ENCODE data around the gene SHANK2. TPM values are rescaled to one million over a fixed set of nuclear protein-coding genes. Genes with fewer than 3 reads are reported as not detected.

The SHANK2 gene
- total and polyA plus RNA-seq, 10 of the 15 experiments (the other 5 are each of a cell fraction or from before 2014, with no cell fraction given): 0.01 to 0.31 (median 0.10) TPM; not detected in 5

DNA sequence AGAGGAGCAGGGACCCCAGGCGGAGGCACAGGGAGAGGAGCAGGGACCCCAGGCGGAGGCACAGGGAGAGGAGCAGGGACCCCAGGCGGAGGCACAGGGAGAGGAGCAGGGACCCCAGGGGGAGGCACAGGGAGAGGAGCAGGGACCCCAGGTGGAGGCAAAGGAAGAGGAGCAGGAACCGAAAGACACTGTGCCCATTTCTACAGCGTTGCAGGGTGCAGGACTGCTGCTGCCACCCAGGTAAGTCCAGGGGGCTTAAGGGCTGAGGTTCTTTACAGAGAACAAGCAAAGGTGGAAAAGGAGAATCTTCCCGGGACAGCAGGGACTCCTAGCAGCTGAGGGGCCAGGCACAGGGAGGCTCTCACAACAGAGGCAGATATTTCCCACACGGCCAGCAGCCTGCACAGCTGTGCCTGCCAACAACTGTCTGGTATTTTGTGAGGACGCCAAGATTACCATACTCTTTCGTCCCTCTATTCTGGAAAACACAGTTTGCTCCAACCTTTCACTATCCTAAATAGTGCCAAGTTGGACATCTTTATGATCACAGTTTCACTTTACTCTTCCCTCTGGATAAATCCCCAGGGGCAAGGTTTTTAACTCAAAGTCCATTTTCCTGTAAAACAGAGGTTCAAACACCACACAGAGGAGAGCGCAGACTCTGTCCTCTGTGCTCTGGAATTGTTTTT lies 39.4 kb downstream of the SHANK2 start:
- no peak overlapping the region for H3K9ac ChIP-seq (ENCODE audit: control insufficient read depth, insufficient read depth, low read length)
- H3K36me3 ChIP-seq (ENCODE audit: control insufficient read depth in 2 of 2, insufficient read depth in 2 of 2, low read length in 1 of 2): no peaks in the 10 kb centered on the region
- in situ Hi-C loops (cut with MboI): no loop called here
- no peak overlapping the region for H3K27ac ChIP-seq (ENCODE audit: control insufficient read depth, insufficient read depth)
- FAIRE-seq (no peak), ATAC-seq (no peak), DNase-seq (ENCODE audit: low read depth, low spot score) (no peak)
- RAD21 ChIA-PET (ENCODE audit: unreplicated experiment): no interaction called here
- POLR2A ChIA-PET: no interaction called here
- TF ChIP-seq SUZ12 (IDR thresholded peaks at IDR 0.05; ENCODE audit: unreplicated experiment) (no peak), NFYA (IDR thresholded peaks at IDR 0.05; ENCODE audit: borderline replicate concordance, low read depth, low read length) (no peak), IKZF1 (conservative IDR thresholded peaks at IDR 0.05) (no peak), IKZF2 (IDR thresholded peaks at IDR 0.05) (no peak), ZNF274 (IDR thresholded peaks at IDR 0.05; ENCODE audit: insufficient read depth, insufficient read length) (no peak), NBN (IDR thresholded peaks at IDR 0.05) (no peak), CHD2 (IDR thresholded peaks at IDR 0.05; ENCODE audit: borderline replicate concordance, low read depth, low read length) (no peak), ZSCAN29 (IDR thresholded peaks at IDR 0.05) (no peak), SIN3A (IDR thresholded peaks at IDR 0.05; ENCODE audit: low read depth, low read length) (no peak), TCF12 (IDR thresholded peaks at IDR 0.05; ENCODE audit: low read depth, low read length) (no peak), NR2C1 (IDR thresholded peaks at IDR 0.05) (no peak), PML (IDR thresholded peaks at IDR 0.05; ENCODE audit: low read length) (no peak), CBX3 (IDR thresholded peaks at IDR 0.05; ENCODE audit: borderline replicate concordance, low read depth) (no peak), EP300 (IDR thresholded peaks at IDR 0.05; ENCODE audit: borderline replicate concordance in 1 of 2, control insufficient read depth in 1 of 2, low read depth in 2 of 2, low read length in 2 of 2) (no peak), SP1 (IDR thresholded peaks at IDR 0.05; ENCODE audit: low read depth, low read length) (no peak)
- TF ChIP-seq, protein P1, sequence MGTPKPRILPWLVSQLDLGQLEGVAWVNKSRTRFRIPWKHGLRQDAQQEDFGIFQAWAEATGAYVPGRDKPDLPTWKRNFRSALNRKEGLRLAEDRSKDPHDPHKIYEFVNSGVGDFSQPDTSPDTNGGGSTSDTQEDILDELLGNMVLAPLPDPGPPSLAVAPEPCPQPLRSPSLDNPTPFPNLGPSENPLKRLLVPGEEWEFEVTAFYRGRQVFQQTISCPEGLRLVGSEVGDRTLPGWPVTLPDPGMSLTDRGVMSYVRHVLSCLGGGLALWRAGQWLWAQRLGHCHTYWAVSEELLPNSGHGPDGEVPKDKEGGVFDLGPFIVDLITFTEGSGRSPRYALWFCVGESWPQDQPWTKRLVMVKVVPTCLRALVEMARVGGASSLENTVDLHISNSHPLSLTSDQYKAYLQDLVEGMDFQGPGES (IDR thresholded peaks at IDR 0.05): no peak
- TF ChIP-seq, protein P2, sequence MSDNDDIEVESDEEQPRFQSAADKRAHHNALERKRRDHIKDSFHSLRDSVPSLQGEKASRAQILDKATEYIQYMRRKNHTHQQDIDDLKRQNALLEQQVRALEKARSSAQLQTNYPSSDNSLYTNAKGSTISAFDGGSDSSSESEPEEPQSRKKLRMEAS (IDR thresholded peaks at IDR 0.05; ENCODE audit: low read depth, low read length): no peak
- TF ChIP-seq, protein P3, sequence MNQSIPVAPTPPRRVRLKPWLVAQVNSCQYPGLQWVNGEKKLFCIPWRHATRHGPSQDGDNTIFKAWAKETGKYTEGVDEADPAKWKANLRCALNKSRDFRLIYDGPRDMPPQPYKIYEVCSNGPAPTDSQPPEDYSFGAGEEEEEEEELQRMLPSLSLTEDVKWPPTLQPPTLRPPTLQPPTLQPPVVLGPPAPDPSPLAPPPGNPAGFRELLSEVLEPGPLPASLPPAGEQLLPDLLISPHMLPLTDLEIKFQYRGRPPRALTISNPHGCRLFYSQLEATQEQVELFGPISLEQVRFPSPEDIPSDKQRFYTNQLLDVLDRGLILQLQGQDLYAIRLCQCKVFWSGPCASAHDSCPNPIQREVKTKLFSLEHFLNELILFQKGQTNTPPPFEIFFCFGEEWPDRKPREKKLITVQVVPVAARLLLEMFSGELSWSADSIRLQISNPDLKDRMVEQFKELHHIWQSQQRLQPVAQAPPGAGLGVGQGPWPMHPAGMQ (IDR thresholded peaks at IDR 0.05; ENCODE audit: borderline replicate concordance): no peak
- no peaks in the 10 kb centered on the region; the same call in 2 of the 3 replicates for H3K9me3 ChIP-seq (replicated peaks; ENCODE audit: control insufficient read depth, insufficient read depth, low read length)
- CTCF ChIA-PET: no interaction called here
- 44% methylated on average over 9 of the region's 10 CpGs for WGBS (ENCODE audit: insufficient coverage, insufficient replicate concordance, low lambda C conversion rate, missing lambda C conversion rate)
- no peak overlapping the region for H3K4me2 ChIP-seq (ENCODE audit: control insufficient read depth, insufficient read depth)
- H3K79me2 ChIP-seq (ENCODE audit: control insufficient read depth, insufficient read depth, low read length): no peaks in the 10 kb centered on the region
- no peaks in the 10 kb centered on the region for H3K27me3 ChIP-seq (replicated peaks in 1 of 2; ENCODE audit: control insufficient read depth in 2 of 2, insufficient read depth in 2 of 2, low read length in 1 of 2)
- intact Hi-C loops (cut with micrococcal nuclease; ENCODE audit: unreplicated experiment): no loop called here
- SMC1A ChIA-PET (ENCODE audit: uncharacterized antibody, unreplicated experiment): no interaction called here
- no peaks in the 10 kb centered on the region for H4K20me1 ChIP-seq (ENCODE audit: control insufficient read depth, insufficient read depth)
- H3K4me1 ChIP-seq (ENCODE audit: control insufficient read depth, insufficient read depth, low read length): no peaks in the 10 kb centered on the region
- H3K4me3 ChIP-seq: no peak overlapping the region
- H2AFZ ChIP-seq (ENCODE audit: control insufficient read depth, low read depth, low read length): no peak overlapping the region
- BruUV-seq (replicated peaks): no TSS peak

Data from GM12878 (cell line).